Astrocyte (in vitro differentiated cells and primary cell): ENCODE results near the gene TSNAXIP1. TPM values are rescaled to one million over a fixed set of nuclear protein-coding genes. Genes with fewer than 3 reads are reported as not detected.

Experiments
- DNase-seq: peaks from one replicate; pipeline ENCODE4 v3.0.0-alpha.2; 2010; ENCODE audit warnings: low read depth
- FAIRE-seq: peaks from 2 replicates; lab custom pipeline; 2011; peaks lifted over from hg19 to GRCh38; lab: Jason Lieb, UNC
- H2AFZ ChIP-seq: 2 replicates; pipeline ENCODE4 v1.6.0; 2012; ENCODE audit warnings: low read depth, low read length, inconsistent platforms
- H3K27ac ChIP-seq: 2 replicates; pipeline ENCODE4 v1.5.1; 2011; ENCODE audit warnings: low read depth, low read length, inconsistent platforms
- H3K27me3 ChIP-seq: 2 replicates; pipeline ENCODE4 v1.6.0; 2011; ENCODE audit warnings: low read length, inconsistent platforms; ENCODE audit not compliant: insufficient read depth
- H3K36me3 ChIP-seq: 2 replicates; pipeline ENCODE4 v1.5.1; 2011; ENCODE audit warnings: low read length, inconsistent platforms; ENCODE audit not compliant: insufficient read depth
- H3K4me1 ChIP-seq: 2 replicates; pipeline ENCODE4 v1.5.1; 2011; ENCODE audit warnings: low read length, inconsistent platforms; ENCODE audit not compliant: insufficient read depth
- H3K4me2 ChIP-seq: 2 replicates; pipeline ENCODE4 v1.6.0; 2012; ENCODE audit warnings: low read length, inconsistent platforms
- H3K4me3 ChIP-seq: 2 replicates; pipeline ENCODE4 v1.5.1; 2011; ENCODE audit warnings: low read depth, mild to moderate bottlenecking, low read length, inconsistent platforms; ENCODE audit not compliant: insufficient read depth
- H3K79me2 ChIP-seq: 2 replicates; pipeline ENCODE4 v1.6.0; 2012; ENCODE audit warnings: mild to moderate bottlenecking, low read length, inconsistent platforms; ENCODE audit not compliant: insufficient read depth
- H3K9ac ChIP-seq: 2 replicates; pipeline ENCODE4 v1.6.0; 2012; ENCODE audit warnings: mild to moderate bottlenecking, low read length, inconsistent platforms
- H3K9me3 ChIP-seq: 2 replicates; pipeline ENCODE4 v1.5.1; 2012; ENCODE audit warnings: low read depth, mild to moderate bottlenecking, low read length, inconsistent platforms; ENCODE audit not compliant: insufficient read depth
- H4K20me1 ChIP-seq: 2 replicates; pipeline ENCODE4 v1.6.0; 2012; ENCODE audit warnings: low read length, inconsistent platforms; ENCODE audit not compliant: insufficient read depth
- H3K27ac Mint-ChIP-seq: one replicate; pipeline ENCODE4 v1.8.0; 2021; ENCODE audit warnings: mild to moderate bottlenecking, mixed read lengths; ENCODE audit not compliant: unreplicated experiment
- H3K27me3 Mint-ChIP-seq: one replicate; pipeline ENCODE4 v1.8.0; 2021; ENCODE audit warnings: low read depth, mixed read lengths; ENCODE audit not compliant: unreplicated experiment
- H3K36me3 Mint-ChIP-seq: one replicate; pipeline ENCODE4 v1.8.0; 2021; ENCODE audit warnings: low read depth, mixed read lengths; ENCODE audit not compliant: unreplicated experiment
- H3K4me1 Mint-ChIP-seq: one replicate; pipeline ENCODE4 v1.8.0; 2021; ENCODE audit warnings: low read depth, mixed read lengths; ENCODE audit not compliant: unreplicated experiment
- H3K4me3 Mint-ChIP-seq: one replicate; pipeline ENCODE4 v1.8.0; 2021; ENCODE audit warnings: mild to moderate bottlenecking, moderate library complexity, mixed read lengths; ENCODE audit not compliant: unreplicated experiment
- H3K9me3 Mint-ChIP-seq: one replicate; pipeline ENCODE4 v1.8.0; 2021; ENCODE audit warnings: mild to moderate bottlenecking, mixed read lengths; ENCODE audit not compliant: unreplicated experiment
- CTCF ChIP-seq: IDR thresholded peaks from 2 replicates; pipeline ENCODE4 v1.5.1; 2011; ENCODE audit warnings: low read depth, mild to moderate bottlenecking, inconsistent platforms, low read length, moderate library complexity; ENCODE audit not compliant: insufficient read depth
- EZH2 ChIP-seq: IDR thresholded peaks from 2 replicates; pipeline ENCODE4 v1.6.1; 2012; ENCODE audit warnings: mild to moderate bottlenecking, low read length, inconsistent platforms; ENCODE audit not compliant: insufficient read depth
- total RNA-seq: library from RNA; stranded (reverse); gene quantifications from 2 replicates; pipeline ENCODE4 v1.2.1, GENCODE V29; 2021

TSNAXIP1 gene
- total RNA-seq, 1 donor from 2014 or later, result 1.5 TPM

GRCh38 chr16:67846320-67847063 is 39.8 kb downstream of the TSNAXIP1 start, which contains the start of gene NUTF2:
NUTF2 (plus strand) TSS chr16:67846933; CDS start chr16:67865131, 18,198 bp downstream.
- H4K20me1 ChIP-seq, result peaks cover 47% of the 10 kb centered on the region
- peaks cover 29% of the 10 kb centered on the region for H3K4me1 Mint-ChIP-seq
- H3K4me3 Mint-ChIP-seq, result peak within 1 kb of the TSS; percentile 92
- peak; percentile 74 for DNase-seq
- no peaks in the 10 kb centered on the region for H3K27me3 Mint-ChIP-seq
- peaks cover 42% of the 10 kb centered on the region for H3K4me1 ChIP-seq
- peak within 1 kb of the TSS; percentile 90 for H3K4me3 ChIP-seq
- peaks cover 6% of the 10 kb centered on the region for H3K36me3 Mint-ChIP-seq
- peak within 1 kb of the TSS; percentile 96 for H3K4me2 ChIP-seq
- peak within 1 kb of the TSS; percentile 92 for H3K27ac ChIP-seq
- H3K79me2 ChIP-seq, result peaks cover 89% of the 10 kb centered on the region
- H2AFZ ChIP-seq, result peak within 1 kb of the TSS; percentile 97
- H3K27ac Mint-ChIP-seq, result peak within 1 kb of the TSS; percentile 97
- FAIRE-seq, result no peak
- TF ChIP-seq EZH2 (no peak), CTCF (no peak)
- peaks cover 3% of the 10 kb centered on the region for H3K36me3 ChIP-seq
- H3K9me3 Mint-ChIP-seq, result no peaks in the 10 kb centered on the region
- H3K9ac ChIP-seq, result peak within 1 kb of the TSS; percentile 99
- H3K9me3 ChIP-seq, result no peaks in the 10 kb centered on the region
- H3K27me3 ChIP-seq, result no peaks in the 10 kb centered on the region

GRCh38 chr16:67847064-67847861 is 40.6 kb downstream of the TSNAXIP1 start, which contains the start of gene CENPT:
CENPT (minus strand) TSS chr16:67847693; CDS start chr16:67833859, 13,834 bp downstream.
- Mint-ChIP-seq H3K4me1 (peaks cover 25% of the 10 kb centered on the region), H3K9me3 (no peaks in the 10 kb centered on the region)

More at GRCh38 chr16:67847064-67847861, 40.6 kb downstream of the TSNAXIP1 start, which contains the start of gene CENPT:
- Histone ChIP-seq H3K4me3 (peak within 1 kb of the TSS; percentile 90), H3K4me2 (peak within 1 kb of the TSS; percentile 96), H3K4me1 (peaks cover 40% of the 10 kb centered on the region), H3K27ac (peak within 1 kb of the TSS; percentile 92), H3K36me3 (peaks cover 3% of the 10 kb centered on the region), H3K9me3 (no peaks in the 10 kb centered on the region), H3K79me2 (peaks cover 97% of the 10 kb centered on the region), H2AFZ (peak within 1 kb of the TSS; percentile 97), H3K27me3 (no peaks in the 10 kb centered on the region), H4K20me1 (peaks cover 55% of the 10 kb centered on the region), H3K9ac (peak within 1 kb of the TSS; percentile 99)
- TF ChIP-seq EZH2 (no peak), CTCF (no peak)
- DNase-seq (peak; percentile 81), FAIRE-seq (no peak)
- no peaks in the 10 kb centered on the region for H3K27me3 Mint-ChIP-seq
- peaks cover 6% of the 10 kb centered on the region for H3K36me3 Mint-ChIP-seq
- H3K27ac Mint-ChIP-seq, result peak within 1 kb of the TSS; percentile 83
- H3K4me3 Mint-ChIP-seq, result peak within 1 kb of the TSS; percentile 92
